HCEC 1CT (cell line): ENCODE results near the gene KISS1R.

Source experiments
- DNase-seq: peaks from one replicate; pipeline ENCODE4 v3.0.0-alpha.2; 2017

KISS1R gene

DNA sequence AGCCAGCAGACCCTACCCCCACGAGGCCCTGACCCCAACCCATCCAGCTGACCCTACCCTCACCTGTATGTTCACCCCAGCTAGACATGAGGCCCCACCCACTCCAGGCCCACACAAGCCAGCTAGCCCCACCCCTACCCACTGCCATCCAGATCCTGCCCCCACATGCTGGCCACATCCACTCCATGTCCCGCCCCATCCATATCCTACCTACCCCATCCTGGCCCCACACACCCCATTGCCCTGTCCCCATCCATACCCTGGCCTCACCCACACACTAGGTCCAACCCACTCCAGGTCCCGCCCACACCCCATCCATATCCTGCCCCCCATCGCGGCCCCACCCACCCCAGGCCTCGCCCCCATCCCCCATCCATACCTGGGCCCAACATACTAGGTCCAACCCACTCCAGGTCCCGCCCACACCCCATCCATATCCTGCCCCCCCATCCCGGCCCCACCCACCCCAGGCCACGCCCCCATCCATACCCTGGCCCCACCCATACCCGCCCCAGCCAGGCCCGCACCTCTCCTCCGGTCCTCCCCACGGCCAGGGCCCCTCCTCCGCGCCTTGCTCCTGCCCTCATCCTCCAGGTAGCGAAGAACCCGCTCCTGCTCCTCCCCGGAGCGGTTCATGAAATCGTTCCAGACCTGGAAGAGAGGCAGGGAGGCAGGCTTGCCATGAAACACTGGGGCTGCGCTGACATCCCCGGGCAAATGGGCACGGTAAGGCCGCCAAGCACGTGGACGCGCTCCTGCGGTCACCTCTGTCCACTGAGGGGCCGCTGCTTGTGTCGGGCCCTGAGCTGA is 16.6 kb upstream of the KISS1R start:
- DNase-seq, result no peak

DNA sequence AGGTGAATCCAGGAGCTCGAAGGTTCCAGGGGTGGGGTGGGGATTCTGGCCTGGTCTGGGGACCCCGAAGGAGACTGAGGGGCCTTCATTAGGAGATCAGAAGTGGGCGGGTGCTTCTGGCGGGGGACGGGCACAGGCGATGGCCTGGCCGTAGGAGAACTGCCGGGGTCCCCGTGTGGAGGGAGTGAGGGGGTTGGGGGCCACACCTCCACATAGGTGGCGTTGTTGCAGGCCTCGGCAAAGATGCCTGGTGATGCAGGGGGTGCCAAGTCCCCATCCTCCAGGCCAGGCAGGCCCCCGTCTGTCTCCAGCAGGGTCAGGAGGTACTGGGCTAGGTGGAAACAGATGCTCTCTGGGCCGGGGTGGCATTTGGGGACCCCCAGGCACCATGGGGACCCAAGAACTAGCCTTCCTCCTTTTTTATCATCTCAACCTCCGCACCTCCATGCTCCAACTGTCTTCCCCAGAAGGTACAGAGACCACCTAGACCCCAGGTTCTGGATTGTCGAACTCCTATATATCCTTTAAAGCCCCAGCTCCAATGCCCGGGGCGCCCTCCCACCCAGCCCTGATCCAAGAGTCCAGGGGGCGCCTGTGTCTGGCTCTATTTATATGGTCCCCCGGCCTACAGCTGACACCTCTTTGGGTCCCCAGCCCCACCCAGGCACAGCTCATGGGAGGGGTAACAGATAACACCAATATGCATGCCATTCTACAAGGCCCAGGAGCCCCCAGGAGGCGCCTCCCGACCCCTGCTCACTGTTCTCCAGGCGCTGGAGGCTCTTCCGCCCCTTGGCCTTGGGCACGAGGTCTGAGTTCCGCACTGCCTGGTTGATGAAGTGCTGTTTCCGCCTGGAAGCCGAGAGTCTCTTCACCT is 15.7 kb upstream of the KISS1R start:
- no peak for DNase-seq

DNA sequence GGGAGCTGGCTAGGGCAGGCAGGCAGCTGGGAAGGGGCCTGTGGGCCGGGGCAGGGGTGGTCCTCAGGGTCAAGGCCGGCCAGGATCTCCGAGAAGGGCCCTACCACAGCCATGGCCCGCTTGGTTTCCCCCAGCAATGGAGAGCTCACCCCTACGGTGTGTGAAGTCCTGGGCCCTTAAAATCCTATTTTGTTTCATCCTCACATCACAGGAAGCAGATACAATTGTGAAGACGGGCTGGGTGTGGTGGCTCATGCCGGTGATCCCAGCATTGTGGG is 15.1 kb upstream of the KISS1R start:
- no peak for DNase-seq

- DNase-seq, result no peak
Measured at GRCh38 chr19:902446-903226, 14.5 kb upstream of the KISS1R start.

DNA sequence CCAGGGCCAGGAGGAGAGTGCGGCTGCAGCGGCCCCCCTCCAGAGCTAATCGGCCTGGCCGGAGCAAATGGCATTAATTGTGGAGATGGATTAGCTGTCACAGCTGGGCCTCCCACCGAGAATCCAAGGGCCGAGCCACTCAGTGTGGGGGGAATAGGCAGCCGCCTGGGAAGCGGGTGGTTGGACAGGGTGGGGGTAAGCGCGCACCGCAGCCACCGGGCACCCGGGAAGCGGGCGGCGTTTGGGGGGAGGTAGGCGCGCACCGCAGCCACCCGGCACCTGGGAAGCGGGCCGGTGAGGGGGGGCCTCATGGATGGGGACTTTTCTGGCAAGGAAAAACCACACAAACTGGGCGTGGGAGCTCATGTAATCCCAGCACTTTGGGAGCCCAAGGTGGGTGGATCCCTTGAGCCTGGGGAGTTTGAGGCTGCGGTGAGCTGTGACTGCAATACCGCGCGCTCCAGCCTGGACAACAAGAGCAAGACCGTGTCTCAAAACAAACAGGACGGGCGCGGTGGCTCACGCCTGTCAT is 13.8 kb upstream of the KISS1R start:
- DNase-seq, result no peak

DNA sequence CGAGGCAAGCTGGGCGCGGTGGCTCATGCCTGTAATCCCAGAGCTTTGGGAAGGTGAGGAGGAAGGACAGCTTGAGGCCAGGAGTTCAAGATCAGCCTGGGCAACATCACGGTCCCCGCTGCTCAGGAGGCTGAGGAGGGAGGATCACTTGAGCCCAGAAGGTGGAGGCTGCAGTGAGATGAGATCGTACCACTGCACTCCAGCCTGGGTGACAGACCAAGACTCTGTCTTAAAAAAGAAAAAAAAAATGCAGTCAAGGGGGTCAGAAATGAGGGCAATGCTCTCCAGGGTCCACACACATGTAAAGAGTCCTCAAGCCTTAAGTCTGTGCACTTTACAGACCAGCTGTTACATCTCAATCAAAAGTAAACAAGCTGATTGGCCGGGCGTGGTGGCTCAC is 12.6 kb upstream of the KISS1R start:
- no peak for DNase-seq

- DNase-seq, result no peak
Measured at GRCh38 chr19:906480-906879, 10.7 kb upstream of the KISS1R start.

DNA sequence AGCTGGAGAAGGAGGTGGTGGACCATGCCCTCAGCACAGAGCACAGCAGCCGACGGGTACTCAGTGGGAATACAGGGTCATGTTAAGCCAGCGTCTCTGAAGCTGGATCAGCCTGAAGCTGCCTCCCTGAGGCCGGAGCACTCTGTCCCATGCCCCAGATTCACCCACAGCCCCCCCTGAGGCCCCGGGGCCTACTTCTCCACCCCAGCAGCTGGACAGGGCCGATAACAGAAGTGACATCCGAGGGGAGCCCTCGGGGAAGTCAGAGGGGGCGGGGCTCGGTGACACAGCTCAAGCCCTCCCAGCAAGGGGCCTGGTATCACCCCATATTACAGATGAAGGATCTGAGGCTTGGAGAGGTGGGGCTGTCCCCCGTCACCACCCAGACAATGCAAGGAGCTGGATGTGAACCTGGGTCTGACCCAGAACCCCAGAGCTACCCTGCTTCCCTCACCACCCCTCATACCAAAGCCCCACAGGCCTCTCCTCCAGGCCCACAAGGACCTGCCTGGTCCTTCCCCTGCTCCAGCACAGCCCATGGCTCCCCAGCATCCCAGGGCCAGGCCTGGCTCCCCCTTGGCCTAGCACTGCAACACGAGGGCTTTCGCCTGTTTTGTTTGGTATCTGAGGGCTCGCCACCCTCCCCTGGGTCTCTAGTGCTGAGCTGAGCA is 9.8 kb upstream of the KISS1R start:
- DNase-seq, result no peak

GRCh38 chr19:911197-912033 is 5.7 kb upstream of the KISS1R start:
- DNase-seq, result no peak

- DNase-seq, result no peak
Measured at GRCh38 chr19:912181-913079, 4.7 kb upstream of the KISS1R start.

GRCh38 chr19:913080-913748 is 3.9 kb upstream of the KISS1R start, which contains the start of gene R3HDM4:
Gene R3HDM4 (minus strand): TSS chr19:913219. CDS start chr19:913157, 62 bp downstream.
- DNase-seq, result peak; percentile 53

DNA sequence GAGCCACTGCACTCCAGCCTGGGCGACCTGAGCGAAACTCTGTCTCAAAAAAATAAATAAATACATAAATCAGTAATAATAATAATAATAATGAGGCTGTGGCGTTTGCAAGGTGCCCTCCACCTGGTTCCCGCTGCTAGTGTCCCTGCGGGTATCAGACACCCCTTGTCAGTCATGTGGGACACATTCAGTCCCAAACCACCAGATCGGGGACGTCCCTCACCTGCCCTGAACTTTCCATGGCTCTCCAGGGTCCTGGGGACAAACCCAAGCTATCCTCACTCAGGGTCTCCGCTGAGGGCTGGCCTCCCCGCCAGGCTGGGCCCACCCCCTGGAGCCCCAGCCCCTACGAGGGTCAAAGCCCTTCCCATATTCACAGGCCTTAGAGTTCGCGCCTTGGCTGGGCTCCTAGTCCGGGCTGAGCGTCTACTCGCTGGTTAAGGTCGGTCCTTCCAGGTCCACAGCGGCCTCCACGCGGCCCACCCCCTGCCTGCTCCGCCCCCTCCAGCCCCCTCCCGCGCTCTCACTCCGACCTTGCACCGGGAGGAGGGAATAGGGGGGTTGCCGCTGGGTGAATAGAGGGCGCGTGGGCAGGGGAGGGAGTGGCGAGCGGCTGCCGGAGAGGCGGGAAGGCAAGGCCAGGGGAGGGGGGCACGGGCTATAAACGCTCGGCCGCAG is 349 bp upstream of the KISS1R start:
- DNase-seq, result no peak

- no peak for DNase-seq
Measured at GRCh38 chr19:918152-918437, 962 bp downstream of the KISS1R start.

GRCh38 chr19:918481-919198 is 1.5 kb downstream of the KISS1R start:
- no peak for DNase-seq

- DNase-seq, result no peak
Measured at GRCh38 chr19:919199-920050, 2.3 kb downstream of the KISS1R start.

DNA sequence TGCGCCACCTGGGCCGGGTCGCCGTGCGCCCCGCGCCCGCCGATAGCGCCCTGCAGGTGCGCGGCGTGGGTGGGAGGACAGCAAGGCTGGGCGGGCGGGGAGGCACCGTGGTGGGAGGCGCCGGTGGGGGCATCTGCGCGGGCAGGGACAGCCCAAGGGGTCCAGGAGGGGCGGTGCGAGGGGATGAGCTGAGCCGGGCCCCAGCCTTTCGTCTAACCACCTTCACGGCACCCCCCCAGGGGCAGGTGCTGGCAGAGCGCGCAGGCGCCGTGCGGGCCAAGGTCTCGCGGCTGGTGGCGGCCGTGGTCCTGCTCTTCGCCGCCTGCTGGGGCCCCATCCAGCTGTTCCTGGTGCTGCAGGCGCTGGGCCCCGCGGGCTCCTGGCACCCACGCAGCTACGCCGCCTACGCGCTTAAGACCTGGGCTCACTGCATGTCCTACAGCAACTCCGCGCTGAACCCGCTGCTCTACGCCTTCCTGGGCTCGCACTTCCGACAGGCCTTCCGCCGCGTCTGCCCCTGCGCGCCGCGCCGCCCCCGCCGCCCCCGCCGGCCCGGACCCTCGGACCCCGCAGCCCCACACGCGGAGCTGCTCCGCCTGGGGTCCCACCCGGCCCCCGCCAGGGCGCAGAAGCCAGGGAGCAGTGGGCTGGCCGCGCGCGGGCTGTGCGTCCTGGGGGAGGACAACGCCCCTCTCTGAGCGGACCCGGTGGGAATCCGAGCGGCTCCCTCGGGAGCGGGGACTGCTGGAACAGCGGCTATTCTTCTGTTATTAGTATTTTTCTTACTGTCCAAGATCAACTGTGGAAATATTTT is 3.1 kb downstream of the KISS1R start:
- DNase-seq, result peak; percentile 27

- no peak for DNase-seq
Measured at GRCh38 chr19:924553-925086, 7.5 kb downstream of the KISS1R start.
